WTC11 (cell line): ENCODE results near the gene RPRD1B.

Experiments used
- TF ChIP-seq, protein P1 (sequence below): fragments of 250-450 bp; sonication (Bioruptor Pico); IDR thresholded peaks from 2 replicates; pipeline ENCODE4 v1.9.0; 2021; ENCODE audit warnings: mild to moderate bottlenecking
- TF ChIP-seq, protein P2 (sequence below): fragments of 200-600 bp; IDR thresholded peaks from 2 replicates; pipeline ENCODE4 v1.8.0; 2022; ENCODE audit warnings: antibody characterized with exemption

DNA sequence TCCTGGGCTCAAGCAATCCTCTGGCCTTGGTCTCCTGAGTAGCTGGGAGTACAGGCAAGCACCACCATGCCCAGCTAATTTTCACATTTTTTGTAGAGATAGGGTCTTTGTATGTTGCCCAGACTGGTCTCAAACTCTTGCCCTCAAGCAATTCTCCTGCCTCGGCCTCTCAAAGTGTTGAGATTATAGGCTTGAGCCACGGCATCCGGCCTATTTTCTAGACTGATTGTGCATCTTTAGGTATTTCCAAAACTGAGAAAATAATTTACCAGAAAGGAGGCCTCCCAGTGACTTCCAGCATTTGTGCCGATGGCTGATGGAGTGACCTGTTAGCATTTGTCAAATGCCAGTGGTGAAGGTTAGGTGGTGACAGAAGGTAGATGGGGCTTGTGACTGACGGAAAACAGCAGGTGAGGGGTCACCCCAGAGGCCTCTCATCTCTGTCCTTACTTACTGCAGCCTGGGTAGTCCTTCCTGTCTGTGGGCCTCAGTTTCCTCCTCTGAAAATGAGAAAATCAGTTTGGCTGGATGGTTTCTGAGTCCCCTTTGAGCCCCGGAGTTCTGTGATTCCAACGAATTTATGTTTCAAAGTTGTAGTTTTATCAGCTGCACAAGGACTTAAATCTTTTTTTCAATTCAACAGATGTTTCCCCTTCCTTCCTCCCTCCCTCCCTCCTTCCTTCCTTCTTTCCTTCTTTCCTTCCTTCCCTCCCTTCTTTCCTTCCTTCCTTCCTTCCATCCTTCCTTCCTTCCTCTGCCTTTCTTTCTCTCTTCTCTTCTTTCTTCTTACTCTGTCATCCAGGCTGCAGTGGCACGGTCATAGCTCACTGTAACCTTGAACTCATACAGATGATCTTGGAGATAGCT, 78.1 kb downstream of the RPRD1B start:
- TF ChIP-seq, protein P1, sequence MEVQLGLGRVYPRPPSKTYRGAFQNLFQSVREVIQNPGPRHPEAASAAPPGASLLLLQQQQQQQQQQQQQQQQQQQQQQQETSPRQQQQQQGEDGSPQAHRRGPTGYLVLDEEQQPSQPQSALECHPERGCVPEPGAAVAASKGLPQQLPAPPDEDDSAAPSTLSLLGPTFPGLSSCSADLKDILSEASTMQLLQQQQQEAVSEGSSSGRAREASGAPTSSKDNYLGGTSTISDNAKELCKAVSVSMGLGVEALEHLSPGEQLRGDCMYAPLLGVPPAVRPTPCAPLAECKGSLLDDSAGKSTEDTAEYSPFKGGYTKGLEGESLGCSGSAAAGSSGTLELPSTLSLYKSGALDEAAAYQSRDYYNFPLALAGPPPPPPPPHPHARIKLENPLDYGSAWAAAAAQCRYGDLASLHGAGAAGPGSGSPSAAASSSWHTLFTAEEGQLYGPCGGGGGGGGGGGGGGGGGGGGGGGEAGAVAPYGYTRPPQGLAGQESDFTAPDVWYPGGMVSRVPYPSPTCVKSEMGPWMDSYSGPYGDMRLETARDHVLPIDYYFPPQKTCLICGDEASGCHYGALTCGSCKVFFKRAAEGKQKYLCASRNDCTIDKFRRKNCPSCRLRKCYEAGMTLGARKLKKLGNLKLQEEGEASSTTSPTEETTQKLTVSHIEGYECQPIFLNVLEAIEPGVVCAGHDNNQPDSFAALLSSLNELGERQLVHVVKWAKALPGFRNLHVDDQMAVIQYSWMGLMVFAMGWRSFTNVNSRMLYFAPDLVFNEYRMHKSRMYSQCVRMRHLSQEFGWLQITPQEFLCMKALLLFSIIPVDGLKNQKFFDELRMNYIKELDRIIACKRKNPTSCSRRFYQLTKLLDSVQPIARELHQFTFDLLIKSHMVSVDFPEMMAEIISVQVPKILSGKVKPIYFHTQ = no peak
- TF ChIP-seq, protein P2, sequence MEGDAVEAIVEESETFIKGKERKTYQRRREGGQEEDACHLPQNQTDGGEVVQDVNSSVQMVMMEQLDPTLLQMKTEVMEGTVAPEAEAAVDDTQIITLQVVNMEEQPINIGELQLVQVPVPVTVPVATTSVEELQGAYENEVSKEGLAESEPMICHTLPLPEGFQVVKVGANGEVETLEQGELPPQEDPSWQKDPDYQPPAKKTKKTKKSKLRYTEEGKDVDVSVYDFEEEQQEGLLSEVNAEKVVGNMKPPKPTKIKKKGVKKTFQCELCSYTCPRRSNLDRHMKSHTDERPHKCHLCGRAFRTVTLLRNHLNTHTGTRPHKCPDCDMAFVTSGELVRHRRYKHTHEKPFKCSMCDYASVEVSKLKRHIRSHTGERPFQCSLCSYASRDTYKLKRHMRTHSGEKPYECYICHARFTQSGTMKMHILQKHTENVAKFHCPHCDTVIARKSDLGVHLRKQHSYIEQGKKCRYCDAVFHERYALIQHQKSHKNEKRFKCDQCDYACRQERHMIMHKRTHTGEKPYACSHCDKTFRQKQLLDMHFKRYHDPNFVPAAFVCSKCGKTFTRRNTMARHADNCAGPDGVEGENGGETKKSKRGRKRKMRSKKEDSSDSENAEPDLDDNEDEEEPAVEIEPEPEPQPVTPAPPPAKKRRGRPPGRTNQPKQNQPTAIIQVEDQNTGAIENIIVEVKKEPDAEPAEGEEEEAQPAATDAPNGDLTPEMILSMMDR = no peak
